K562 treated with DMSO at 1 percent for 48 hours (cell line): ENCODE measurements around the gene GZMA. TPM values are rescaled to one million over a fixed set of nuclear protein-coding genes. Genes with fewer than 3 reads are reported as not detected.

Experiments used
- total RNA-seq: library from RNA; unstranded; fragments of 300-600 nt; gene quantifications from 2 replicates; pipeline ENCODE4 v1.2.3, GENCODE V29; 2022; ENCODE audit warnings: low replicate concordance; ENCODE audit errors: extremely low read depth

Gene GZMA
- not detected in 2 replicates for total RNA-seq

GRCh38 chr5:55102348-55102747 lies at the start of gene GZMA:
TSS of gene GZMA (plus strand) at chr5:55102646. CDS start at chr5:55102683, 37 bp downstream.

Other genes starting within 250 kb of the GZMA start
- gene ESM1, start 117.1 kb upstream of the GZMA start, total RNA-seq: not detected in 2 replicates
- not detected in 2 replicates for gene GZMK, start 78.4 kb upstream of the GZMA start, total RNA-seq
- gene GPX8, start 57.5 kb downstream of the GZMA start, total RNA-seq: not detected in 2 replicates
- gene CDC20B, start 70.5 kb downstream of the GZMA start, total RNA-seq: not detected in 2 replicates
- not detected in 2 replicates for gene MCIDAS, start 124.7 kb downstream of the GZMA start, total RNA-seq
- not detected in 2 replicates for gene CCNO, start 131.0 kb downstream of the GZMA start, total RNA-seq
- not detected in 2 replicates for gene DHX29, start 205.0 kb downstream of the GZMA start, total RNA-seq
- gene MTREX, start 205.3 kb downstream of the GZMA start, total RNA-seq: not detected in 2 replicates